Femur (tissue), 1 donor: ENCODE data around the gene B4GALNT3.
A peak's percentile ranks its signal among the peaks of the same experiment; 100 is the strongest.

ENCODE experiments used
- DNase-seq: peaks from one replicate; pipeline ENCODE4 v3.0.0-alpha.2; 2017

The B4GALNT3 gene

DNA sequence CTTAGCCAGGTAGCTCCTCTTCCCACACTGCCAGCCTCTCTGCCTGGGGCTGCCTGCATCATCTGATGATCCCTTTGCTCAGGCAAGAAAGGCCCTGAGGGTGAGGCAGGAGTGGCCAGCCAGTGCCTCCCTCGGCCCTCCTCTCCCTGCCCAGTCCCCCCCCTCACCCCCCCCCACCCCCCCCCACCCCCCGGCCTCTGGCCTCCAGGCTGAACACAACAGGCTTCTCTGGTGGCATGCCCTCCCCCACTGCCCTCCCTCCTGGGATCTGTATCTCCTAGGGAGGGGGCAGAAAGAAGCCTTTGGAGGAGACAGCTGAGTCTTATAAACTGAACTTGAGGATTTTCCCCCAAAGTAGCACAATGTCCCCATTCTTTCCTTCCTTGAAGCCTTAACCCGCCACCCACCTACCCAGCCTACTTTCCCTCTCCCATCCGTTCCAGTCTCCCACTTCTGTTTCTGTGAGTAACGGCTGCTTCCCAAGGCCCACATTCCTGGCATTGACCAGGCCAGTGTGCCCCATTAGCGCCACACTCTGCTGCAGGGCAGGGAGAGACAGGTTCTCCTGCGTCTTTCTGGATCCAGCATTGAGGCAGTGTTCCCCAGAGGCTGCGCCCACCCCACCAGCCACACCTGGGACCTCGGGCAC is 82.1 kb downstream of the B4GALNT3 start:
- no peak for DNase-seq

DNA sequence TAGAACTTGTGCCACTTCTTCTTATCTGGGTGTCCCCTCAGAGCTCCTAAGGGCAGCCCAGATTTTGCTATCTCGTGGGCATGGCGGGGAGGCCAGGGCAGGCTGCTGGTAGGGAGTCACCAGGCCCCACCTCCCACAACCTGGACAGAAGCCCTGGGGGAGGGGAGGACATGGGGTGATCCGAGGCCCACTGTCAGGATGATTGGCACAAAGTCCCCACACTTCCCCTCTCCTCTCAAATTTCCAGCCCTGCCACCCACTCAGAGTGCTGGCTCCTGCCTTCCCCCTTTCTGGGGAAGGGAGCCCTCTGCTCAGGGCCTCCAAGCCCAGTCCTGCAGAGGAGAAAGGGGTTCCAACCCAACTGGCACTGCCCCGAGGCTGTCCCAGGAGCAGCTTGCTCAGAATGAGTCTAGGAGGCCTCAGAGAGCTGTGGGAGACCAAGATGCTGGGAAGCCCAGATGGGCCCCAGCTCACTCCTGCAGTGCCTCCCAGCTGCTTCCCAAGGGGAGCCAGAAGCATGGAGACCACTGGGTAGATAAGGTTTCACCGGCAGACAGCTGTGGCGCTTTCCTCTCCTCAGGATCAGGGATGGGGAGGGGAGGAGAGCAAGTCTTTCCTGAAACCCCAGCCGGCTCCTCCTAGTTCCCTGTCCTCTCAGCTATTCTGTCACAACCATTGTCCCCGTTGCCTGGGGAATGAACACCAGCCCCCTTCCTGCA is 82.8 kb downstream of the B4GALNT3 start:
- DNase-seq = peak; percentile 60

GRCh38 chr12:543114-543451 is 83.3 kb downstream of the B4GALNT3 start:
- DNase-seq = no peak

DNA sequence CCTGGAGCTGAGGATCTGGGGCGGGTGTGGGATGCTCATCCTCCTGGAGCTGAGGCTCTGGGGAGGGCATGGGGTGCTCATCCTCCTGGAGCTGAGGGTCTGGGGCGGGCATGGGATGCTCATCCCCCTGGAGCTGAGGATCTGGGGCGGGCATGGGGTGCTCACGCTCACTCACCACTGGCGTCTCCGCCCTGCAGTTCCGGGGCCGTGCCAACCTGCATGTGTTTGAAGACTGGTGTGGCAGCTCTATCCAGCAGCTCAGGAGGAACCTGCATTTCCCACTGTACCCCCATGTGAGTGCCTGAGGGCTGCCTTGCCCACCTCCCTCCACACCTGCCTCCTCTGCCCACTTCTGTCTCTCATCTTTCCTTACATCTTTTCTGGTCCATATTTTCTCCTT is 84.4 kb downstream of the B4GALNT3 start:
- no peak for DNase-seq

- DNase-seq = no peak
Measured at GRCh38 chr12:544941-545635, 85.3 kb downstream of the B4GALNT3 start.

GRCh38 chr12:545835-546234 is 86.1 kb downstream of the B4GALNT3 start:
- no peak for DNase-seq

- DNase-seq = no peak
Measured at GRCh38 chr12:546265-546919, 86.7 kb downstream of the B4GALNT3 start.

GRCh38 chr12:546920-547845 is 87.4 kb downstream of the B4GALNT3 start:
- peak; percentile 80 for DNase-seq

DNA sequence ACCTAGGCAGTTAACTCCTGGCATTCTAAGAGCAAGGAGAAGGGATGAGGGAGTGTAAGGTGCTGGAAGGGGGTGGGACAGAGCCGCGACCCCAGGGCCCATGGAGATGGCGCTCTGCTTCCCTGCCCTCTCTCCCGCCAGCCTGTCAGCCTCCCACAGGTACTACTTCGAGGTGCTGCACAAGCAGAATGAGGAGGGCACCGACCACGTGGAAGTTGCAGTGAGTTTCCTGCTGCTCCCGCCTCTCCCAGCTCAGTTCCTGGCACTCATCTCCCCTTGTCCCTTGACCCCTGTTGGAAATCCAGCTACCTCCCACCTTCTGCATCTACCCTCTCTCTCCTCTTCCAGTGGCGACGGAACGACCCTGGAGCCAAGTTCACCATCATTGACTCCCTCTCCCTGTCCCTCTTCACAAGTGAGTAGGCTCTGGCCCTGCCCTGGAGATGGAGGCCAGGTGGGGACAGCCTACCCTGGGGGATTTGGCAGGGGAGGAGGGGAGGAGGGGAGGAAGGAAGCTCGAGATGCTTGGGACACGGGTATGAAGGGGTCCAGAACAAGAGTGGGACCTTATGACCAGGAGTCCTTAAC is 88.2 kb downstream of the B4GALNT3 start:
- DNase-seq = no peak

DNA sequence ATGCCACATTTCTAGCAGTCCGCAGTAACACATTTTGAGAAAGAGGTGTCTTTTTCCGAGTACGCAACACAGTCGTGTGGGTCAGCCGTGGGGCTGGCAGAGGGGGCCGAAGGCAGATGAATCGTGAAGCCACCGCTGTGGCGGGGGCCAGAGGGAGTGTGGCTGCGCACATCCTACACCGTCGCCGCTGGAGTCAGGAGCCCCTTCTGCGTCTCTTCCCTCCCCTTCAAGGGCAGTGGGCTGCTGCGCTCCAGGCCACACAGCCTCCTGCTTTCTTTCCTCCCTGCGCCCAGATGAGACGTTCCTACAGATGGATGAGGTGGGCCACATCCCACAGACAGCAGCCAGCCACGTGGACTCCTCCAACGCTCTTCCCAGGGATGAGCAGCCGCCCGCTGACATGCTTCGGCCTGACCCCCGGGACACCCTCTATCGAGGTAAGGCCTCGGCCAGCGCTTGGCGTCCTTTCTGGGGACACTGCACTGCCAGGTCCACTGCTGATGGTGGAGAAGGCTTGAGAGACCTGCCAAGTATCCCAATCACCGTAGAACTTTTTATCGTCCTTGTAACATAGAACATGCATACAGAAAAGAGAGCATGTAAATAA is 89.8 kb downstream of the B4GALNT3 start:
- DNase-seq = no peak

- no peak for DNase-seq
Measured at GRCh38 chr12:550473-551260, 90.9 kb downstream of the B4GALNT3 start.

DNA sequence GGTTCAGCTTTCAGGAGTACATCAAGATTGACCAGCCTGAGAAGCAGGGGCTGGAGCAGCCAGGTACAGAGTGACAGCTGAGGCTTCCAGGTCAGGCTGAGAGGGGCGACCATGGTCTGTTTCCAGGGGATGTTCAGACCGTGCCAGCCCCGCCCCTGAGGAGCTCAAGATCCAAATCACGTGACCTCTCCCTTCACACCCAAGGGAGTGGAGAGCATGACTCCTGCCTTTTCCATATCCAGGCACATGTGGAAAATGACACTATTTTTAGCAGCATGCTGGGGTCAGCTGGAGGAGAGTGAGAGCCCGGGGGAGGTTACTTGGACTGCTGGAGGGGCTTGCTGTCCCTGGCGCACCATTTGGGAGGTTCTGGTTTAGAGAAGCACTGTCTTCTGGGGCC is 92.7 kb downstream of the B4GALNT3 start:
- DNase-seq = no peak

- DNase-seq = no peak
Measured at GRCh38 chr12:553216-554000, 93.7 kb downstream of the B4GALNT3 start.

- no peak for DNase-seq
Measured at GRCh38 chr12:554001-554285, 94.2 kb downstream of the B4GALNT3 start.

DNA sequence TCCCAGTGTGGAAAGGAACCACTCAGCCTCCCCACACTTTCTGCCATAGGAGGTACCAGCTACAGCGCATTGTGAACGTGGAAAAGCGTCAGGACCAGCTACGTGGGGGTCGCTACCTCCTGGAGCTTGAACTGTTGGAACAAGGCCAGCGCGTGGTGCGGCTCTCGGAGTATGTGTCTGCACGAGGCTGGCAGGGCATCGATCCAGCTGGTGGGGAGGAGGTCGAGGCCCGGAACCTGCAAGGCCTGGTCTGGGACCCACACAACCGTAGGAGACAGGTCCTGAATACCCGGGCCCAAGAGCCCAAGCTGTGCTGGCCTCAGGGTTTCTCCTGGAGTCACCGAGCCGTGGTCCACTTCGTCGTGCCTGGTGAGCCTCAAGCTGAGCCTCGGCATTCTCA is 96.8 kb downstream of the B4GALNT3 start:
- no peak for DNase-seq

DNA sequence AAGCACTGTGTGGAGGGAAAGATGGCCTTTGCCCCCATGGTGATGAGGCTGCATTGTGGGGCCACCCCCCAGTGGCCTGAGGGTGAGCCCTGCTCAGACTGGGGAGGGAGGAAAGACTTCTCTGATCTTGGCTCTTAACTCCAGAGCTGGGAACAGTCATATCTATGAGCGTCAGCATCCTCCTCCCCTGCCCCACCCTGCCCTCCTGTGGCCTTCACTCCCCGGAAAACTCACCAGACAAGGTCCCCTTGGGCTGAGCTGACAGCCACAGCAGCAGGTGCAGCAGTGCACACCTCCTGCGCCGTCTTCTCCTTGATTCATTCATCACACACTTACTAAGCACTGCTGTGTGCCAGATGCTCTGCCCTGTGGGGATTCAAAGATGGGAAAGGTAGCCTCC is 98.8 kb downstream of the B4GALNT3 start:
- DNase-seq = no peak

GRCh38 chr12:559208-559905 is 99.6 kb downstream of the B4GALNT3 start:
- DNase-seq = no peak

GRCh38 chr12:559906-560455 is 100.2 kb downstream of the B4GALNT3 start:
- no peak for DNase-seq

DNA sequence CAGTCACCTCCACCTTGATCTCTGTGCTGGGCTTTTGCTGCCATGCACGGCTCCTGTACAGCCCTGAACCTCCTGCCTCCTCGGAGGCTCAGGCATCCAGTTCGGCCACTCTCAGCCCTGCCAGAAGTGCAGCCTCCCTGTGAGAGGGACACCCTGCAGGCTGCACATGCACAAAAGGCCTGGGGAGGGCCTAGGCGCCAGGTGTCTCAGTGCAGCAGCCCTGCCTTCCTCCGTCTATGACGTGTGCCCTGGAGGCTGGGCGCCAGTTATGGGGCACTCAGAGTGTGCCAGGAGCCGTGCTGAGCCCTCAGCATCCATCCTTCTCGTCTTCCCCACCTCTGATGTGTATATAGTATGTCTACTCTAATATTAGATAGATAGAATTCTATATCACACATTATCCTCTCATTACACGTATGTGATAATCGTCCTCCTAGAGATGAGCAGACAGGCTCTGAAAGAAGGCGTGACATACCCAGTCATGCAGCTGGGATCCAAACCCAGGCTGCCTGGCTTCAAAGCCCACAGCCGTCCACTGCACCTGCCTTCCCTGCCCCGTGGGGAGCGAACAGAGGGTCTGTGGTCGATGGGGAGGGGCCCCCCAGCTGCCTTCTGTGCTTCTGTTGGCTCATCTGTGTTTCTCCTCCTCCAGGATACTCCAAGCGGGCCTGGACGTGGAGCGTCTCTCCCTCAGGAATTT is 101.1 kb downstream of the B4GALNT3 start:
- DNase-seq = no peak
